Measurements from ENCODE around the gene XRCC2.

- no peak for TF ChIP-seq CTCF (IDR thresholded peaks at IDR 0.05)
- no peak for TF ChIP-seq POLR2A (IDR thresholded peaks at IDR 0.05)
These were observed 67.3 kb downstream of the XRCC2 start for GRCh38 chr7:152608656-152609055.
